Body of pancreas (tissue), 4 donors: ENCODE results near the gene UBXN1. TPM values are rescaled to one million over a fixed set of nuclear protein-coding genes. Genes with fewer than 3 reads are reported as not detected.

Experiments used
- ATAC-seq: fragments of 150-250 bp; one replicate; pipeline ENCODE4 v1.9.1; 2016
- DNase-seq, 4 donors: peaks; one replicate each; pipeline ENCODE4 v3.0.0-alpha.2; 2019
- H3K27ac ChIP-seq, 4 donors: fragments of 200-600 bp; sonication (generic); 1 replicate in 3 of 4; 2 replicates in 1 of 4; pipeline versions ENCODE4 v1.5.1 to v1.6.1; 2016 to 2019; ENCODE audit warnings: mild to moderate bottlenecking in 1 of 4, mixed read lengths in 1 of 4, moderate library complexity in 1 of 4
- H3K27me3 ChIP-seq, 2 donors: fragments of 200-600 bp; sonication (generic); one replicate each; pipeline ENCODE4 v1.6.0; 2016; ENCODE audit warnings: mild to moderate bottlenecking in 1 of 2
- H3K36me3 ChIP-seq, 2 donors: fragments of 200-600 bp; sonication (generic); replicated peaks in 1 of 2; 2 replicates each; pipeline ENCODE4 v1.5.1; 2016; ENCODE audit warnings: low read depth in 2 of 2; ENCODE audit not compliant: insufficient read depth in 1 of 2
- H3K4me1 ChIP-seq: fragments of 200-600 bp; sonication (generic); one replicate; pipeline ENCODE4 v1.6.0; 2016
- H3K4me3 ChIP-seq, 2 donors: fragments of 200-600 bp; sonication (generic); 1 replicate in 1 of 2; 2 replicates in 1 of 2; pipeline ENCODE4 v1.5.1; 2016 to 2019
- H3K9me3 ChIP-seq, 3 donors: fragments of 200-600 bp; sonication (generic); 1 replicate in 2 of 3; 2 replicates in 1 of 3; pipeline ENCODE4 v1.5.1; 2016
- POLR2A ChIP-seq, 3 donors: fragments of 450-650 bp; IDR thresholded peaks; one replicate each; pipeline ENCODE4 v1.6.1; 2016; ENCODE audit warnings: antibody characterized with exemption in 3 of 3, mild to moderate bottlenecking in 2 of 3
- WGBS, 2 donors: methylation state at CpG; one replicate each; pipeline ENCODE4 v1.1.5; 2017; 5-methylcytosine and 5-hydroxymethylcytosine counted together
- intact Hi-C: fragments of 100-400 bp; cut with DNase I; formaldehyde crosslinking; loops from one replicate; pipeline ENCODE4 v1.15.1; 2023
- total RNA-seq, 2 donors: library from RNA; depleted of rRNA; stranded (reverse); fragments of >200 nt; gene quantifications; one replicate each; pipeline ENCODE4 v1.1.0, GENCODE V29; 2016
- TF ChIP-seq, protein P1 (sequence below), 7 experiments: fragments of 450-650 bp in 4 of 7; fragments of 200-600 bp in 3 of 7; sonication (generic) in 3 of 7; IDR thresholded peaks; one replicate each; pipeline ENCODE4 v1.5.1; 2016 to 2019; ENCODE audit warnings: antibody characterized with exemption in 7 of 7

The UBXN1 gene
- total RNA-seq, 2 donors from 2014 or later: 129 to 204 TPM

DNA sequence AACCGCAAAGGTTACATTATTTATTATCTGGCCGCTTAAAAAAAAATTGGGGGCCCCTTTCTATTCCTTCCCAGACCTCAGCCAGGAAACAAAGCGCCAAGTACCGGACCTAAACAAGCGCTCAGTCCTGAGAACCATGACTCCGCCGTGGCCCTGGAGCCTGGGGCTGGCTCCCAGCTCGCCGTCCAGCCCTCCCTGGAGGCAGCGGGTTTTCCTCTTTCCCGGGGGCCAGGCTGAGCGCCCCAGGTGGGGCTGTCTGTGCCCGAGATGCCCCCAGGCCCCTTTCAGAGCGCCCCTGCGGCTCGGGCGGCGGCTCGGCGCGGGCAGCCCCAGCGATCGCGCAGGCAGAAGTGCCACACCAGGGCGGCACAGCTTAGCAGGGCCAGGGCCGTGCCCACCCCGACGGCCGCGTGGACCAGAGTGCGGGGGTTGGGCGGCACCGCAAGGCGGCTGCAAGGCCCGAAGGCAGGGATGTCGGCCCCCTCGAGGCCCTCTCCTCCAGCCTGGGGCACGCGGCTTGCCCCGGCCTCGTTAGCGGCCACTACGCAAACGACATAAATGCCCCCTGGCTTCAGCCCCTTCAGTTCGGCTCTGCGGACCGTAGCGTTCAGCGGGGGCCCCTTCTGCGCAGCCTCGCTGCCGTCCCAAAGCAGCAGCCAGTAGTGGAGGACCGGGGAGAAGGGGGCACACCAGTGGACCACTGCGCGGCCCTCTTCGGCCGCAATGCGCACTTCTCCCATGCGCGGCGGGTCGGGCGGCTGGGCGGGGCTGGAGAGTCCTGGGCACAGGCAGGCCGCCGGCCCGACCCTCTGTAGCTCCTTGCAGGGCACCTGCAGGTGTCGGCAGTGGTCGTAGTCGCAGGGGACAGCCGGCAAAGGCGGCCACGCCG, 8.9 kb upstream of the UBXN1 start:
- WGBS, 2 donors: 44 to 66% methylated on average over 14 to 55 of the region's 74 CpGs

DNA sequence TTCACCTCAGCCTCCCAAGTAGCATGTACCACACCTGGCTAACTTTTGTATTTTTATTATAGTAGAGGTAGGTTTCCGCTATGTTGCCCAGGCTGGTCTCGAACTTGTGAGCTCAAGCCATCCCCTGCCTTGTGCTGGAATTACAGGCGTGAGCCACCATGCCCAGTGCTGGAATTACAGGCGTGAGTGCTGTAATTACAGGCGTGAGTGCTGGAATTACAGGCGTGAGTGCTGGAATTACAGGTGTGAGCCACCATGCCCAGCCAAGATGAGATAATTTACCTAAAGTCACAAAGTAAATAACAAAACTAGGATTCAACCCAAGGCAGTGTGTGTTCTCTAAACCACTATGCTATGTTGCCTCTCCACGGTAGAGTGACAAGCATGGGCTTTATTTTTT, 3.6 kb upstream of the UBXN1 start:
- Histone ChIP-seq H3K9me3 (no peaks in the 10 kb centered on the region), H3K27me3 (peaks cover 0 to 2% of the 10 kb centered on the region in 2 donors), H3K27ac (peak overlapping the region in 1 of 4 donors; percentile 50), H3K4me3 (no peak overlapping the region), H3K4me1 (peaks cover 27% of the 10 kb centered on the region), H3K36me3 (peaks cover 0 to 2% of the 10 kb centered on the region in 2 donors)
- TF ChIP-seq, protein P1, sequence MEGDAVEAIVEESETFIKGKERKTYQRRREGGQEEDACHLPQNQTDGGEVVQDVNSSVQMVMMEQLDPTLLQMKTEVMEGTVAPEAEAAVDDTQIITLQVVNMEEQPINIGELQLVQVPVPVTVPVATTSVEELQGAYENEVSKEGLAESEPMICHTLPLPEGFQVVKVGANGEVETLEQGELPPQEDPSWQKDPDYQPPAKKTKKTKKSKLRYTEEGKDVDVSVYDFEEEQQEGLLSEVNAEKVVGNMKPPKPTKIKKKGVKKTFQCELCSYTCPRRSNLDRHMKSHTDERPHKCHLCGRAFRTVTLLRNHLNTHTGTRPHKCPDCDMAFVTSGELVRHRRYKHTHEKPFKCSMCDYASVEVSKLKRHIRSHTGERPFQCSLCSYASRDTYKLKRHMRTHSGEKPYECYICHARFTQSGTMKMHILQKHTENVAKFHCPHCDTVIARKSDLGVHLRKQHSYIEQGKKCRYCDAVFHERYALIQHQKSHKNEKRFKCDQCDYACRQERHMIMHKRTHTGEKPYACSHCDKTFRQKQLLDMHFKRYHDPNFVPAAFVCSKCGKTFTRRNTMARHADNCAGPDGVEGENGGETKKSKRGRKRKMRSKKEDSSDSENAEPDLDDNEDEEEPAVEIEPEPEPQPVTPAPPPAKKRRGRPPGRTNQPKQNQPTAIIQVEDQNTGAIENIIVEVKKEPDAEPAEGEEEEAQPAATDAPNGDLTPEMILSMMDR (IDR thresholded peaks at IDR 0.05): no peak
- TF ChIP-seq POLR2A (IDR thresholded peaks at IDR 0.05): no peak
- intact Hi-C loops: no loop called here
- peak; percentile 36 for ATAC-seq
- DNase-seq: peak in 3 of 4 donors; percentile 43 to 62 (median 43)
- 54 to 58% methylated on average over 7 of the region's 7 CpGs for WGBS, 2 donors

More for the DNA sequence above, 8.9 kb upstream of the UBXN1 start:
- no peak overlapping the region for H3K4me3 ChIP-seq
- H3K4me1 ChIP-seq: no peaks in the 10 kb centered on the region
- peaks cover 0 to 8% of the 10 kb centered on the region in 2 donors for H3K27me3 ChIP-seq
- no peak overlapping the region for H3K27ac ChIP-seq
- ATAC-seq (no peak), DNase-seq (no peak)
- H3K9me3 ChIP-seq: no peaks in the 10 kb centered on the region
- no peak for TF ChIP-seq POLR2A (IDR thresholded peaks at IDR 0.05)
- TF ChIP-seq, protein P1 (IDR thresholded peaks at IDR 0.05): no peak
- intact Hi-C loops: no loop called here
- peaks cover 0 to 4% of the 10 kb centered on the region in 2 donors for H3K36me3 ChIP-seq

DNA sequence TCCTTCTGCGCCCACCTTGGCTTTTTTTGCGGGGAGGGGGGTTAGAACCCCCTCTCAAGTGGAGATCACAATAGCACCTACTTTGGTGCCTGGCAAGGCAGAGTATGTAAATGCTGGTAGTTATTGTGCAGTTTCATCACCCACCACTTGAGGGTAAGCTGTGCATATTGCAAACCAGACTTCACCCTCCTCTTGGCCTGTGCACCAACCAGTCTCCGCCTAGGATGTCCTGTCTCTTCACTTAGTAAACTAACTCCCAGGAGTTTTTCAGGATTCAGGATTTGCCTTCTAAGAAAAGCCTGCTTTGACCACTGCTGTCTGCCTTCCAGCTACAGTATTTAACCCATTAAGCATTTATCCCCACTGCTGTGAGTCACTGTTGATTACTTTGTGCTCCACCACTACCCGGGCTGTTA, 2.0 kb upstream of the UBXN1 start:
- H3K4me3 ChIP-seq: no peak overlapping the region
- peak; percentile 77 for ATAC-seq
- TF ChIP-seq, protein P1 (IDR thresholded peaks at IDR 0.05): peak; percentile 27 to 73 (median 63)
- TF ChIP-seq POLR2A (IDR thresholded peaks at IDR 0.05): no peak
- no peaks in the 10 kb centered on the region for H3K27me3 ChIP-seq
- WGBS, 2 donors: 28 to 31% methylated on average over 4 of the region's 4 CpGs
- H3K27ac ChIP-seq: peak overlapping the region in 2 of 4 donors; percentile 34 to 45
- DNase-seq: peak; percentile 52 to 76 (median 69)
- H3K4me1 ChIP-seq: peaks cover 37% of the 10 kb centered on the region
- peaks cover 0 to 5% of the 10 kb centered on the region in 2 donors for H3K36me3 ChIP-seq
- intact Hi-C loops: no loop called here
- no peaks in the 10 kb centered on the region for H3K9me3 ChIP-seq

DNA sequence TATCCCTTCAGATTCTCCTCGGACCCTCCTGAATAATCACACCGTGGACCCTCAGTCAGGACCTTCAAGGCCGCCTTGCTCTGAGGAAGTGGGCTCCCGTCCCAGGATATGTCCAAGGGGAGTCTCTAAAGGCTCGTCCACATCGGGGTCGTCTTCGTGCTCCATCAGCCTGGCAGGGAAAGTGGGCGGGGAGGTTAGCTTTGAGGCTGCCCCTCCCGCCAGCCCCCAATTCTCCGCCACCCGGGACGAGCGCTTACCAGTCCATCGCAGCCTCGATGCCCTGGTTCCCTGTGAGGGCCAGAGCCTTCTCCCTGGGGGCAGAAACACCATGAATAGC, 472 bp downstream of the UBXN1 start:
- ATAC-seq (no peak), DNase-seq (no peak)
- intact Hi-C loops: no loop called here
- H3K9me3 ChIP-seq: no peaks in the 10 kb centered on the region
- H3K27me3 ChIP-seq: no peaks in the 10 kb centered on the region
- peak overlapping the region; percentile 57 to 89 for H3K4me3 ChIP-seq
- peak overlapping the region; percentile 81 to 92 (median 83) for H3K27ac ChIP-seq
- H3K36me3 ChIP-seq: peaks cover 0 to 5% of the 10 kb centered on the region in 2 donors
- 2% methylated on average over 8 to 16 of the region's 16 CpGs for WGBS, 2 donors
- TF ChIP-seq, protein P1 (IDR thresholded peaks at IDR 0.05): no peak
- no peak for TF ChIP-seq POLR2A (IDR thresholded peaks at IDR 0.05)
- peaks cover 44% of the 10 kb centered on the region for H3K4me1 ChIP-seq
